ENCODE data around the gene GDPD2.

The GDPD2 gene

DNA sequence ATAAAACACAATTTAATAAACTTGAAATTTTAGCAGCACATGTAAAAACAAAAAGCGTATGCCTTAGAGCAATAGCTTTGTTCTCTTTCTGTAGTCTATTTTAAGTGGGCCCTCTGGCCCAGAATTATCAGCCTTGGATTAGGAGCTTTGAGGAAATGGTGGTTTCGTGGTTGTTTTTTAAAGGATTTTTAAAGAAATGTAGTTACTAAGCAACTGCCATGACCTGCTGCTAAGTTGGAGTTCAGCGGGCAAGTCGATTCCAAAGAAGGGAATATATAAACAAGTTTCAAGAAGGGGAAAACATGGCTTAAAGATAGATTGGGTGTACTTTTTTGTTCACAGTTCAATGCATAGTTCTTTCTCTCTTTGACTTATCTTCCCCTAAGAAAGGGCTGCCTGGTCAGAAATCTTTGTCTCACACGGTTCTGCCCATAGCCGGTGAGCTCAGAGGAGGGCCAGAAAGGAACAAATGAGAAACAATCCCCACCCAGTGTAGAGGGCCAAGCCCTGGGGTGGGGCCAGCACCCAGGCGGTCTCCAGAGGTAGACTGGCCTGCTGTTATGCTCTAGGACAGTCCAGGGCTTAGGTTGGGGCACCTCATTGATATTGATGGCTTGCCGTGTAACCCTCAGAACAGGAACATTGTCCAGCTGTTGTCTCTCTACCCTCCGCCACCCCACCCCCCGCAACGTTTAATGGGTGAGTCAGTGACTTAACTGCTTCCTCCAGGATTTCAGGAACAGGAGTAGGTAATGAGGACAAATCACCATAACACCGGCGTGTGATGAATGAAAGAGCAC lies 54.0 kb downstream of the GDPD2 start:
- DNase-seq: no peak

- DNase-seq: no peak
Measured at GRCh38 chrX:70477734-70478075, 54.6 kb downstream of the GDPD2 start.

DNA sequence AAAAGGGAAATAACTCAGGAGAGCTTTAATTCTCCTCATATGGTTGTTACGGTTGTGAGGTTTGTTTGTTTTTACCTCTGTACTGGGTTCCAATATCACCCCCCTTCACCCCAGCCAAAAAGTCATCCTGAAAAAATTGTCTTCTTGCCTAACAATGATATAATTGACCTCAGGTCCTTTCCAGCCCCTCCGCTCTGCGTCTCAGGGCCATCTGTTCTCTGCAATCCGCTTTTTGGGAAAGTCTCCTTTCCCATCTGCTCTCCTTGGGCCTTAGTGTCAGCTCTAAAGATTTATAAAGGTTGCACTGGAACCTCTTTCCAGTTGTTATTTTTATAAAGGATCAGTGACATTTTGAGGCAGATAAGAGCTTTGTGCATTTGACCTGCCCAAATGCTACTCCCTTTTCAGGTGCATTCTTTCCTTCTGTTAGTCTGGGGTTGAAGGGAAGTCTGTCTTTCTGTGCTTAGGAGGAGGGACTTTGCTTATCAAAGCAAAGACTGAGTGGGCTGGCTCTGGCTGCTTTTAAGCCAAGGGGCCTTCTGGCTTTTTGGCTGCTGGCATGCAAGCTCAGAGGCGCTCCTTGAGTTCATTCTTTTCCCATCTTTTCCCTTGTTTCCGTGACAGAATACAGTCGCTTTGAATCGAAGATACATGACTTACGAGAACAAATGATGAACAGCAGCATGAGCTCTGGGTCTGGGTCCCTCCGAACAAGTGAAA lies 55.6 kb downstream of the GDPD2 start:
- no peak for DNase-seq

DNA sequence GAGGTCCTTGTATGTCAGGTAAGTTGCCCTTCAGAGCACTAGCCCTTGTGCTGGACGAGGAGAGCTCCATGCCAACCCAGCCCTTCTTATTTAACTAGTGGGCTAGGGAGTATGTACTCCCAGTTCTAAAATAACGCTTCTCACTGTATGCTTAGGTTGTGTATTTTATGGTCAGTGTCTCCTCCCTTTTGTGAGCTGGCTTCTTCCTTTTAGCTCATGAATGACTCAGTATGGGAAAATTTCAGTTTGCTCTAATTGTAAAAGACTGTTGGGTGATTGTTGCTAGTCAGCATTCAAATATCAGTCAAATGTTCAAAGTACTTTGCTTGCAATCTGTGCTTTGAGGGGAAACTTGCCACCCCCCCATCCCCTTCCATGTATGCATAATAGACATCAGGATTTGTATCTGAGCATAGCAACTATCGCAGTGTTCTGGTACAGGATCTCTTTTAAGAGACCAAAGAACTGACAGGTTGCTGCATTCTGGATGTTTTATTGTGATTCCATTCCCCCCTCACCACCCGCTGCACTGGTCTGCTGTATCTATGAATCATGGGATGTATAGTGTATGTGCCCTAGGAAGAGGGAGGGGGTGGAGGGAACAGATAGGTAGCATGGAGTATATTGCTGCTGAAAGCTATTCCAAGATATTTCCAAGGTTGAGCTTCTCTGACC lies 56.3 kb downstream of the GDPD2 start:
- DNase-seq: no peak

DNA sequence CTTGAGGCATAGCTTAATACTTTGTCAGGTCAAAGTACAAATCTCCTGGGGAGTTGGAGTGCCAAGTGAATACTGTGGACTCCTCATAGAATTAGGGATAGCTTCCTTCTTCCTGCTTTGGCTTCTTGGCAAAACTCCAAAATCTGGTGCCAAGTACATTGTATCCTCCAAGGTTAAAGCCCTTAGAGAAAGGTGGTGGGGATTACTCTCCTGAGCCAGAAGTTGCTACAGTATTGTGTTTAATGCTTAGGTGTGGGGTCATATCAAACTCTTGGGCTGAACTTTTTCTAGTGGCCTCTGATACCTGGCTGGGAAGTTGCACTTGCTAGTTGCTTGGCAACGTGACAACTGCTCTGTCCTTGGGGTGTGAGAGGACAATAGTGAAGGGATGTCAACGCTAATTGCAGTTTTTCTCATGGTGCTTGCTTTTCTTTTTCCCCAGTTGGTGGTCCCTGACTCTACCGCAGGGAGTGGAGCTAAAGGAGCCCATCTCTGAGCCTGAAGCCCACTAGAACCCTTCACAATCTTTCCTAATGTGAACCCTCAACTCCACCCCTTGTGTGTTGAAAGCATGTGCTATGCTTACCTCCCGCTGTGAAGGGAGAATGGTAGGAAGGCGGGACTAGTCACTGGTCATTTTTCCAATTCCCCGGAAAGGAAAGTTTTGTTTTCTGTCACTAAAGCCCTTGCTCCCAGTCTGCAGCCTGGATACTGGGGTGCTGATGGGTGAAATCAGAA lies 57.0 kb downstream of the GDPD2 start:
- DNase-seq: no peak

DNA sequence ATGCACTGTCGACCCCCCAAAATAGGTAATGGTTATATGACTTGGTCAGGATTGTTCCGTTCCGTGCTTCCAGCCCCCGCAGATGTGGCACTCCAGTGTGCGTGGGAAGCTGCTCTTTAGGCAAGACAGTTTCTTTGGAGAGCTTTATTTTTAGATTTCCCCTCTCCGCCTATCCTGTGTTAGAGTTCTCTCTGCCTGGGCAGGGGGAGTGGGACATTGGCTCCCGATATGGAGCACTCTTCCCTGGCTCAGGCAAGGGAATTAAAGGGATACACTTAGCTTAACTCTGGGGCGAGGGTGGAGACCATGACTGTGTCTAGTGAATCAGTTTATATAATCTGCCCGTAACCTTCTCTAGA lies 57.5 kb downstream of the GDPD2 start:
- DNase-seq: no peak

GRCh38 chrX:70481471-70482270 lies 58.6 kb downstream of the GDPD2 start:
- no peak for DNase-seq

DNA sequence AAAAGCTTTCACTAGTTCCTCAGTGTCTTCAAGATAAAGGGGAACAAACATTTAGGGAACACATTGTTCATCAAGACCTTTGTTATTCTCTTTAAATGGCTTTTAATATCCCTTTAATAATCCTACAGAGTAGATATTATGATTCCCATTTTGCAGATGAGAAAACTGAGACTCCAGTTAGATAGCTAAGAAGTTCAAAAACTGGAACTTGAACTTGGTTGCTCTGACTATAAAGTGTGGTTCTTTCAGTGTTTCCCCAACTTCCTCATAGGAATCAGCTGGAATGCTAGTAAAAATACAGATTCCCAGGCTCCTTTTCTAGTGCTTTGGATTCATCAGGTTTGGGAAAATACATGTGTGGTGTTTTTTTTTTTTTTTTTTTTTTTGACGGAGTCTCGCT lies 59.2 kb downstream of the GDPD2 start:
- DNase-seq: no peak

Data from NCI-H187 (cell line).